IPS-15b (cell line): Measurements from ENCODE around the gene OR4F29.
"Not testable (repeated sequence)": the region's sequence is repeated elsewhere in the genome, so short reads cannot be mapped to it uniquely, and the experiment has no call there.

Experiments used
- H3K27me3 ChIP-seq: one replicate; pipeline ENCODE4 v1.6.1; 2013; ENCODE audit warnings: low read length; ENCODE audit not compliant: control insufficient read depth, insufficient read depth
- H3K36me3 ChIP-seq: one replicate; pipeline ENCODE4 v1.6.1; 2013; ENCODE audit warnings: low read length; ENCODE audit not compliant: control insufficient read depth, insufficient read depth
- H3K4me1 ChIP-seq: one replicate; pipeline ENCODE4 v1.6.1; 2013; ENCODE audit warnings: mild to moderate bottlenecking, low read length; ENCODE audit not compliant: control insufficient read depth, insufficient read depth
- H3K4me3 ChIP-seq: one replicate; pipeline ENCODE4 v1.5.1; 2013; ENCODE audit warnings: low read depth, low read length
- H3K9ac ChIP-seq: one replicate; pipeline ENCODE4 v1.6.1; 2013; ENCODE audit warnings: low read depth, mild to moderate bottlenecking, low read length
- H3K9me3 ChIP-seq: one replicate; pipeline ENCODE4 v1.6.1; 2013; ENCODE audit warnings: mild to moderate bottlenecking, low read length; ENCODE audit not compliant: control insufficient read depth, insufficient read depth

Gene OR4F29

GRCh38 chr1:451578-451977, at the start of gene OR4F29:
TSS of gene OR4F29 (minus strand) at chr1:451678. CDS start at chr1:451678, 0 bp downstream.
- H3K27me3 ChIP-seq, H3K36me3 ChIP-seq, H3K9me3 ChIP-seq, H3K9ac ChIP-seq, H3K4me1 ChIP-seq, H3K4me3 ChIP-seq: not testable (repeated sequence)
